K562 (cell line): ENCODE results near the gene RHD. TPM values are rescaled to one million over a fixed set of nuclear protein-coding genes. Genes with fewer than 3 reads are reported as not detected.
A peak's percentile ranks its signal among the peaks of the same experiment; 100 is the strongest.

Experiments used
- ATF7 ChIP-seq: fragments of 450-650 bp; IDR thresholded peaks from 2 replicates; pipeline ENCODE4 v1.7.1; 2014; ENCODE audit warnings: mild to moderate bottlenecking, moderate library complexity
- CBFA2T2 ChIP-seq: fragments of 450-650 bp; conservative IDR thresholded peaks from 2 replicates; pipeline ENCODE4 v1.6.1; 2017; ENCODE audit warnings: mild to moderate bottlenecking
- CBX3 ChIP-seq, 2 experiments: IDR thresholded peaks; 1 replicate in 1 of 2; 2 replicates in 1 of 2; pipeline ENCODE4 v1.6.1; 2012; ENCODE audit warnings: inconsistent platforms in 2 of 2, low read length in 2 of 2, borderline replicate concordance in 1 of 2, control low read depth in 1 of 2
- FOXA1 ChIP-seq: fragments of 450-650 bp; IDR thresholded peaks from 2 replicates; pipeline ENCODE4 v1.6.1; 2016; ENCODE audit warnings: mild to moderate bottlenecking, borderline replicate concordance
- GATAD2B ChIP-seq: fragments of 450-650 bp; IDR thresholded peaks from 2 replicates; pipeline ENCODE4 v1.6.1; 2017; ENCODE audit warnings: mild to moderate bottlenecking, borderline replicate concordance
- HNRNPL ChIP-seq: fragments of 200-400 bp; formaldehyde crosslinking; IDR thresholded peaks from 2 replicates; pipeline ENCODE4 v1.6.1; 2017; ENCODE audit warnings: low read depth, mild to moderate bottlenecking, low read length
- KLF16 ChIP-seq: IDR thresholded peaks from 2 replicates; pipeline ENCODE4 v1.6.1; 2016; ENCODE audit warnings: antibody characterized with exemption
- MTA1 ChIP-seq: fragments of 450-650 bp; IDR thresholded peaks from 2 replicates; pipeline ENCODE4 v1.6.1; 2017; ENCODE audit warnings: borderline replicate concordance
- PCBP2 ChIP-seq: fragments of 200-400 bp; formaldehyde crosslinking; IDR thresholded peaks from 2 replicates; pipeline ENCODE4 v1.6.1; 2018; ENCODE audit warnings: low read length, low read depth, mild to moderate bottlenecking, moderate library complexity; ENCODE audit not compliant: poor library complexity, severe bottlenecking
- SP2 ChIP-seq: IDR thresholded peaks from 2 replicates; pipeline ENCODE4 v1.6.1; 2011; ENCODE audit warnings: mild to moderate bottlenecking, low read depth, low read length, moderate library complexity; ENCODE audit not compliant: poor library complexity, severe bottlenecking; ENCODE audit errors: extremely low read depth
- SRSF1 ChIP-seq: fragments of 200-400 bp; formaldehyde crosslinking; IDR thresholded peaks from 2 replicates; pipeline ENCODE4 v1.6.1; 2017; ENCODE audit warnings: mild to moderate bottlenecking, low read depth, low read length, moderate library complexity
- XRCC5 ChIP-seq: fragments of 200-400 bp; formaldehyde crosslinking; IDR thresholded peaks from 2 replicates; pipeline ENCODE4 v1.6.1; 2017; ENCODE audit warnings: low read depth, mild to moderate bottlenecking, low read length
- polyA plus RNA-seq, 8 experiments: library from polyadenylated mRNA; depleted of rRNA in 4 of 8; stranded (reverse) in 5 of 8; unstranded in 3 of 8; fragments of >200 nt; fragmentation: Nextera tagmentation in 2 of 8; fragmentation: Illumina TruSeq in 1 of 8; extraction: Ambion mirVana in 2 of 8; extraction: Trizol in 1 of 8; gene quantifications; 2 replicates each; pipeline versions ENCODE4 v1.2.1 to v1.2.3, GENCODE V29; 2011 to 2014; ENCODE audit warnings: inconsistent platforms in 1 of 8, missing spikeins in 1 of 8
- total RNA-seq, 7 experiments: library from RNA; depleted of rRNA in 6 of 7; stranded (reverse); fragments of >200 nt in 6 of 7; fragmentation: Illumina TruSeq in 2 of 7; extraction: Trizol in 2 of 7; gene quantifications; 2 replicates each; pipeline versions ENCODE4 v1.2.1 to v1.2.3, GENCODE V29; 2011 to 2021; ENCODE audit warnings: low replicate concordance in 1 of 7
- TF ChIP-seq, protein P1 (sequence below): fragments of 250-450 bp; sonication (Bioruptor Pico); IDR thresholded peaks from 2 replicates; pipeline ENCODE4 v1.4.0; 2020; ENCODE audit warnings: mild to moderate bottlenecking, moderate library complexity
- TF ChIP-seq, protein P2 (sequence below), 2 experiments: IDR thresholded peaks; 2 replicates each; pipeline ENCODE4 v1.6.1; 2011; ENCODE audit warnings: borderline replicate concordance in 1 of 2, control low read depth in 1 of 2, low read depth in 1 of 2, low read length in 1 of 2, mild to moderate bottlenecking in 1 of 2, mixed read lengths in 1 of 2, moderate library complexity in 1 of 2; ENCODE audit not compliant: insufficient read depth in 1 of 2, insufficient read length in 1 of 2, poor library complexity in 1 of 2, severe bottlenecking in 1 of 2; ENCODE audit errors: extremely low read depth in 1 of 2
- TF ChIP-seq, protein P3 (sequence below): IDR thresholded peaks from 3 replicates; pipeline ENCODE4 v1.6.1; 2011; ENCODE audit warnings: borderline replicate concordance, mild to moderate bottlenecking, moderate library complexity; ENCODE audit not compliant: insufficient read length; ENCODE audit errors: extremely low read depth
- TF ChIP-seq, protein P4 (sequence below): fragments of 450-650 bp; IDR thresholded peaks from 2 replicates; pipeline ENCODE4 v1.6.1; 2016; ENCODE audit warnings: low read depth, mild to moderate bottlenecking, moderate library complexity
- TF ChIP-seq, protein P5 (sequence below): fragments of 250-450 bp; sonication (Bioruptor Pico); IDR thresholded peaks from 2 replicates; pipeline ENCODE4 v1.8.0; 2021; ENCODE audit warnings: moderate library complexity, mild to moderate bottlenecking, inconsistent platforms

Gene RHD
- total and polyA plus RNA-seq, 9 of the 15 experiments (the other 6 are each of a cell fraction or from before 2014, with no cell fraction given) = 8.8 to 32.4 (median 15.0) TPM

DNA sequence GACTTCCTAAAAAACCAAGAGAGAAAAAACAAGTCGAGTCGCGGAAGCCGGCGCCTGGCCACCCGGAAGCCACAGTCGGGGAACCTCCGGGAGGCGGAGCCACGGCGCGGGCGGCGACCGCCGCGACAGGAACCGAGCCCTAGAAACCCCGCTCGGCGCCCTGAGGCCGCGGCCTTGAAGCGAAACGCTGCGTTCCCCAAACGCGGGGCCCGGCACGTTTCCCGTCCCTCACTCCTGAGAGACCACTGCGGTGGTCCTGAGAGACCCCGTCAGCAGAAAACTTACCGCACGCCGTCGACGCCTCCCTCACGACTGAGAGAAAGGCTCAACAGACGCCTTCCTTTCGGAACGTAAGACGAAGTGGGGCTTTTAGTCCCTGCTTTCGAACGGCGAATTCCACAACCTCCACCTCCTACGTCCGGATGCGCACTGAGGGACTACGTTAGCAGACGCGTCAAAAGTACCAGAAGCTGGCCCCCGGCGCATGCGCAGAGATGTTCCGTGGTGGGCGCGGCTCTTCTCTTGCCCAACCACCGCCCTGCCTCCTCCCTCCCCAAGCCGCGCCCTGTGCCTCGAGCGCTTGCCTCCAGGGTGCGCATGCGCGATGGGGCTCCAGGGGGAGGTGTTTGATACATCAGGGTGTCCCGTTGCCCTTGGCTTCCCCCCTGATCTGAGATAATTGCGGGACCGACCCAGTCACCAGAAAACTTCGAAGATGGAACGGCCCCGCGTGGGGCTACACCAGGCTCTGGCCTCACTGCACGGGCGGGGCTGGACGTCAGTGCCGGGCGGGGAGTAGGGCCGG, 25.1 kb upstream of the RHD start, which contains the start of gene RSRP1 (continued):
- TF ChIP-seq, protein P1, sequence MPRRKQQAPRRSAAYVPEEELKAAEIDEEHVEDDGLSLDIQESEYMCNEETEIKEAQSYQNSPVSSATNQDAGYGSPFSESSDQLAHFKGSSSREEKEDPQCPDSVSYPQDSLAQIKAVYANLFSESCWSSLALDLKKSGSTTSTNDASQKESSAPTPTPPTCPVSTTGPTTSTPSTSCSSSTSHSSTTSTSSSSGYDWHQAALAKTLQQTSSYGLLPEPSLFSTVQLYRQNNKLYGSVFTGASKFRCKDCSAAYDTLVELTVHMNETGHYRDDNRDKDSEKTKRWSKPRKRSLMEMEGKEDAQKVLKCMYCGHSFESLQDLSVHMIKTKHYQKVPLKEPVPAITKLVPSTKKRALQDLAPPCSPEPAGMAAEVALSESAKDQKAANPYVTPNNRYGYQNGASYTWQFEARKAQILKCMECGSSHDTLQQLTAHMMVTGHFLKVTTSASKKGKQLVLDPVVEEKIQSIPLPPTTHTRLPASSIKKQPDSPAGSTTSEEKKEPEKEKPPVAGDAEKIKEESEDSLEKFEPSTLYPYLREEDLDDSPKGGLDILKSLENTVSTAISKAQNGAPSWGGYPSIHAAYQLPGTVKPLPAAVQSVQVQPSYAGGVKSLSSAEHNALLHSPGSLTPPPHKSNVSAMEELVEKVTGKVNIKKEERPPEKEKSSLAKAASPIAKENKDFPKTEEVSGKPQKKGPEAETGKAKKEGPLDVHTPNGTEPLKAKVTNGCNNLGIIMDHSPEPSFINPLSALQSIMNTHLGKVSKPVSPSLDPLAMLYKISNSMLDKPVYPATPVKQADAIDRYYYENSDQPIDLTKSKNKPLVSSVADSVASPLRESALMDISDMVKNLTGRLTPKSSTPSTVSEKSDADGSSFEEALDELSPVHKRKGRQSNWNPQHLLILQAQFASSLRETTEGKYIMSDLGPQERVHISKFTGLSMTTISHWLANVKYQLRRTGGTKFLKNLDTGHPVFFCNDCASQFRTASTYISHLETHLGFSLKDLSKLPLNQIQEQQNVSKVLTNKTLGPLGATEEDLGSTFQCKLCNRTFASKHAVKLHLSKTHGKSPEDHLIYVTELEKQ (CRISPR knock-in tag) = no peak
- TF ChIP-seq PCBP2 = no peak
- TF ChIP-seq, protein P2, sequence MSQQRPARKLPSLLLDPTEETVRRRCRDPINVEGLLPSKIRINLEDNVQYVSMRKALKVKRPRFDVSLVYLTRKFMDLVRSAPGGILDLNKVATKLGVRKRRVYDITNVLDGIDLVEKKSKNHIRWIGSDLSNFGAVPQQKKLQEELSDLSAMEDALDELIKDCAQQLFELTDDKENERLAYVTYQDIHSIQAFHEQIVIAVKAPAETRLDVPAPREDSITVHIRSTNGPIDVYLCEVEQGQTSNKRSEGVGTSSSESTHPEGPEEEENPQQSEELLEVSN (IDR thresholded peaks at IDR 0.05; ENCODE audit: borderline replicate concordance in 1 of 2, extremely low read depth in 1 of 2, insufficient read depth in 1 of 2, insufficient read length in 1 of 2, low read depth in 1 of 2, low read length in 1 of 2, poor library complexity in 1 of 2, severe bottlenecking in 1 of 2) = peak in 1 of 2 experiments; percentile 59
- no peak; the same call in 1 of the 2 replicates for TF ChIP-seq CBFA2T2
- TF ChIP-seq FOXA1 = no peak
- TF ChIP-seq SRSF1 = peak; percentile 51; the same call in 1 of the 2 replicates
- TF ChIP-seq, protein P3, sequence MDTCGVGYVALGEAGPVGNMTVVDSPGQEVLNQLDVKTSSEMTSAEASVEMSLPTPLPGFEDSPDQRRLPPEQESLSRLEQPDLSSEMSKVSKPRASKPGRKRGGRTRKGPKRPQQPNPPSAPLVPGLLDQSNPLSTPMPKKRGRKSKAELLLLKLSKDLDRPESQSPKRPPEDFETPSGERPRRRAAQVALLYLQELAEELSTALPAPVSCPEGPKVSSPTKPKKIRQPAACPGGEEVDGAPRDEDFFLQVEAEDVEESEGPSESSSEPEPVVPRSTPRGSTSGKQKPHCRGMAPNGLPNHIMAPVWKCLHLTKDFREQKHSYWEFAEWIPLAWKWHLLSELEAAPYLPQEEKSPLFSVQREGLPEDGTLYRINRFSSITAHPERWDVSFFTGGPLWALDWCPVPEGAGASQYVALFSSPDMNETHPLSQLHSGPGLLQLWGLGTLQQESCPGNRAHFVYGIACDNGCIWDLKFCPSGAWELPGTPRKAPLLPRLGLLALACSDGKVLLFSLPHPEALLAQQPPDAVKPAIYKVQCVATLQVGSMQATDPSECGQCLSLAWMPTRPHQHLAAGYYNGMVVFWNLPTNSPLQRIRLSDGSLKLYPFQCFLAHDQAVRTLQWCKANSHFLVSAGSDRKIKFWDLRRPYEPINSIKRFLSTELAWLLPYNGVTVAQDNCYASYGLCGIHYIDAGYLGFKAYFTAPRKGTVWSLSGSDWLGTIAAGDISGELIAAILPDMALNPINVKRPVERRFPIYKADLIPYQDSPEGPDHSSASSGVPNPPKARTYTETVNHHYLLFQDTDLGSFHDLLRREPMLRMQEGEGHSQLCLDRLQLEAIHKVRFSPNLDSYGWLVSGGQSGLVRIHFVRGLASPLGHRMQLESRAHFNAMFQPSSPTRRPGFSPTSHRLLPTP = no peak
- no peak for TF ChIP-seq KLF16
- TF ChIP-seq GATAD2B = no peak; the same call in 1 of the 2 replicates
- no peak for TF ChIP-seq SP2
- peak in 1 of 2 experiments; percentile 40; a peak in 2 of 3 replicates for TF ChIP-seq CBX3 (IDR thresholded peaks at IDR 0.05; ENCODE audit: borderline replicate concordance in 1 of 2, low read length in 2 of 2)
- TF ChIP-seq MTA1 = peak; percentile 83; the same call in 1 of the 2 replicates
- TF ChIP-seq, protein P4, sequence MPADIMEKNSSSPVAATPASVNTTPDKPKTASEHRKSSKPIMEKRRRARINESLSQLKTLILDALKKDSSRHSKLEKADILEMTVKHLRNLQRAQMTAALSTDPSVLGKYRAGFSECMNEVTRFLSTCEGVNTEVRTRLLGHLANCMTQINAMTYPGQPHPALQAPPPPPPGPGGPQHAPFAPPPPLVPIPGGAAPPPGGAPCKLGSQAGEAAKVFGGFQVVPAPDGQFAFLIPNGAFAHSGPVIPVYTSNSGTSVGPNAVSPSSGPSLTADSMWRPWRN = no peak
- TF ChIP-seq, protein P5, sequence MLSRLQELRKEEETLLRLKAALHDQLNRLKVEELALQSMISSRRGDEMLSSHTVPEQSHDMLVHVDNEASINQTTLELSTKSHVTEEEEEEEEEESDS (CRISPR knock-in tag) = no peak
- peak; percentile 86 for TF ChIP-seq ATF7
- TF ChIP-seq HNRNPL = no peak
- TF ChIP-seq XRCC5 = peak; percentile 44; the same call in 1 of the 2 replicates
